Left ventricle myocardium inferior (tissue), 1 donor: ENCODE results near the gene COQ10B. TPM values are rescaled to one million over a fixed set of nuclear protein-coding genes. Genes with fewer than 3 reads are reported as not detected.
"Not testable (repeated sequence)": the region's sequence is repeated elsewhere in the genome, so short reads cannot be mapped to it uniquely, and the experiment has no call there.

Experiments
- DNase-seq: peaks from one replicate; pipeline ENCODE4 v3.0.0-alpha.2; 2020
- H3K27ac ChIP-seq: fragments of 200-600 bp; replicated peaks from 2 replicates; pipeline ENCODE4 v1.8.0; 2021
- H3K27me3 ChIP-seq: fragments of 200-600 bp; 2 replicates; pipeline ENCODE4 v1.8.0; 2021; ENCODE audit warnings: low read depth
- H3K36me3 ChIP-seq: fragments of 200-600 bp; 2 replicates; pipeline ENCODE4 v1.8.0; 2021
- H3K4me1 ChIP-seq: fragments of 200-600 bp; 2 replicates; pipeline ENCODE4 v1.8.0; 2021
- H3K4me3 ChIP-seq: fragments of 200-600 bp; 2 replicates; pipeline ENCODE4 v1.8.0; 2021; ENCODE audit warnings: mild to moderate bottlenecking, moderate library complexity
- H3K9me3 ChIP-seq: fragments of 200-600 bp; replicated peaks from 2 replicates; pipeline ENCODE4 v1.8.0; 2021
- intact Hi-C: fragments of 100-400 bp; cut with micrococcal nuclease; formaldehyde crosslinking; loops from one replicate; pipeline ENCODE4 v1.11.0; 2022
- total RNA-seq: library from RNA; stranded (reverse); fragmentation: NEBNext Ultra II Directional; extraction: Animal tissue kit (Norgen Biotek cat#: 25700); gene quantifications from one replicate; pipeline ENCODE4 v1.2.1, GENCODE V29; 2021
- TF ChIP-seq, protein P1 (sequence below): fragments of 200-600 bp; IDR thresholded peaks from 2 replicates; pipeline ENCODE4 v1.8.0; 2021; ENCODE audit warnings: antibody characterized with exemption, mild to moderate bottlenecking, borderline replicate concordance
- donor health status: DM: no; HTN: yes; CAD: no; lungs with severe emphysema.

COQ10B gene
- total RNA-seq, 1 donor from 2014 or later, result 28.2 TPM

DNA sequence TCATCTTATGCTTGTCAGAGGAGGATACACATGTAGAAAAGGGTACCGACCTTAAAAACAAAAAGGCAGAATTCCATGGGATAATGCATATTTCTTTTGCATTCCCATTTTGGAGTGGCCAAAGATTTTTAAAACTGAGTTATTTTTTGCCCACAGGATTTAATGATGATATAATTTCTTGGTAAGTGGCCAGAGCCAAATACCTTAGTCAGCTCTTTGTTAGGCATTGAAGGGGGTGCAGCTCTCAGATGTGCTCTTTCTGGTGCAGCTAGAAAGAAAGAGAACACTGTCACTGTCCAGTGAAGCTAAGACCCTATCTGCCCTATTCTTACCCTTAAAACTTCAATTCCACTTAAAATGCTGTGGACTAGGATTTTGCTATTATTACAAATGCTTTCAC, 10.8 kb downstream of the COQ10B start:
- TF ChIP-seq, protein P1, sequence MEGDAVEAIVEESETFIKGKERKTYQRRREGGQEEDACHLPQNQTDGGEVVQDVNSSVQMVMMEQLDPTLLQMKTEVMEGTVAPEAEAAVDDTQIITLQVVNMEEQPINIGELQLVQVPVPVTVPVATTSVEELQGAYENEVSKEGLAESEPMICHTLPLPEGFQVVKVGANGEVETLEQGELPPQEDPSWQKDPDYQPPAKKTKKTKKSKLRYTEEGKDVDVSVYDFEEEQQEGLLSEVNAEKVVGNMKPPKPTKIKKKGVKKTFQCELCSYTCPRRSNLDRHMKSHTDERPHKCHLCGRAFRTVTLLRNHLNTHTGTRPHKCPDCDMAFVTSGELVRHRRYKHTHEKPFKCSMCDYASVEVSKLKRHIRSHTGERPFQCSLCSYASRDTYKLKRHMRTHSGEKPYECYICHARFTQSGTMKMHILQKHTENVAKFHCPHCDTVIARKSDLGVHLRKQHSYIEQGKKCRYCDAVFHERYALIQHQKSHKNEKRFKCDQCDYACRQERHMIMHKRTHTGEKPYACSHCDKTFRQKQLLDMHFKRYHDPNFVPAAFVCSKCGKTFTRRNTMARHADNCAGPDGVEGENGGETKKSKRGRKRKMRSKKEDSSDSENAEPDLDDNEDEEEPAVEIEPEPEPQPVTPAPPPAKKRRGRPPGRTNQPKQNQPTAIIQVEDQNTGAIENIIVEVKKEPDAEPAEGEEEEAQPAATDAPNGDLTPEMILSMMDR, result no peak
- intact Hi-C loops, result no loop called here

DNA sequence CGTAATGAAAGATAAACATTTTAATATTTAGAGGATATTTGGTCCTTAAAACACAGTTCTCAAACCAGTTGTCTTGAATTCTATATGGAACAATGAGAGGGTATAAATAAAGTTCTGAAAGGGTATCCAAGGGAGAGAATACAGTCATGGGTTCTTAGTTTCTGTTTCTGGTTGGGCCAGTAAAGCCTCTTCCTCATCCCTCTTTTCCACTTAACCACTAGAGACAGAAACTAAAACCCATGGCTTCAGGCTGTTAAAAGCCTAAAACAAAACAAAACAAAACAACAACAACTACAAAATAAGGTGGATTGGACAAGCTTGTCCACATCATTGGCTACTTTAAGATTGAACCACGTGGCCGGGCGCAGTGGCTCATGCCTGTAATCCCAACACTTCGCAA, 18.8 kb downstream of the COQ10B start:
- DNase-seq, result no peak
- peaks cover 95% of the 10 kb centered on the region for H3K36me3 ChIP-seq
- no peaks in the 10 kb centered on the region for H3K4me1 ChIP-seq
- no peak overlapping the region for H3K4me3 ChIP-seq
- no peaks in the 10 kb centered on the region for H3K27me3 ChIP-seq
- intact Hi-C loops, result no loop called here
- no peaks in the 10 kb centered on the region for H3K9me3 ChIP-seq
- H3K27ac ChIP-seq, result no peak overlapping the region
- TF ChIP-seq, protein P1, result no peak

More for the DNA sequence above, 10.8 kb downstream of the COQ10B start:
- H3K4me1 ChIP-seq, result peaks cover 32% of the 10 kb centered on the region
- H3K27ac ChIP-seq, result no peak overlapping the region
- H3K9me3 ChIP-seq, result no peaks in the 10 kb centered on the region
- peaks cover 85% of the 10 kb centered on the region for H3K36me3 ChIP-seq
- DNase-seq, result no peak
- no peak overlapping the region for H3K4me3 ChIP-seq
- no peaks in the 10 kb centered on the region for H3K27me3 ChIP-seq

DNA sequence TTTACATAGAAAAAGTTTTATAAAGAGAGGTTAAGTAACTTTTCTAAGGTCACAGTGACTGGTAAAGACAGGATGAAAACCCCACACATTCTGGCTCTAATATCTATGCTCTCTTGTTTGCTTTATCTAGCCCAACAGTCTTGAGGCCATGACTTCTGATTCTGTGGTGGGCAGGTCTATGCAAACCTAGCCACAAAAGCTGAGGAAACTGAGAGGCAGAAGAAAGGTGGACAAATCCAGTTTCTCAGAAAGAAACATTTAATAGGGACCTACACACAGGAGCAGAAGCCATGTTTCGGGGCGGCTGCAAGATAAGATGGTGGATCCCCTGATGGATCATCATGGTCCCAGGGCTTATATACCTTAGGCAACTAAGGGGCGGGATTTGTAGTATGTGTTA, 24.4 kb downstream of the COQ10B start:
- TF ChIP-seq, protein P1, result no peak
- H3K36me3 ChIP-seq, result peaks cover 77% of the 10 kb centered on the region
- H3K4me3 ChIP-seq, result no peak overlapping the region
- no peaks in the 10 kb centered on the region for H3K27me3 ChIP-seq
- H3K27ac ChIP-seq, result peak overlapping the region; percentile 58
- intact Hi-C loops, result no loop called here
- H3K9me3 ChIP-seq, result peaks cover under 1% of the 10 kb centered on the region
- H3K4me1 ChIP-seq, result peaks cover 11% of the 10 kb centered on the region
- no peak for DNase-seq

DNA sequence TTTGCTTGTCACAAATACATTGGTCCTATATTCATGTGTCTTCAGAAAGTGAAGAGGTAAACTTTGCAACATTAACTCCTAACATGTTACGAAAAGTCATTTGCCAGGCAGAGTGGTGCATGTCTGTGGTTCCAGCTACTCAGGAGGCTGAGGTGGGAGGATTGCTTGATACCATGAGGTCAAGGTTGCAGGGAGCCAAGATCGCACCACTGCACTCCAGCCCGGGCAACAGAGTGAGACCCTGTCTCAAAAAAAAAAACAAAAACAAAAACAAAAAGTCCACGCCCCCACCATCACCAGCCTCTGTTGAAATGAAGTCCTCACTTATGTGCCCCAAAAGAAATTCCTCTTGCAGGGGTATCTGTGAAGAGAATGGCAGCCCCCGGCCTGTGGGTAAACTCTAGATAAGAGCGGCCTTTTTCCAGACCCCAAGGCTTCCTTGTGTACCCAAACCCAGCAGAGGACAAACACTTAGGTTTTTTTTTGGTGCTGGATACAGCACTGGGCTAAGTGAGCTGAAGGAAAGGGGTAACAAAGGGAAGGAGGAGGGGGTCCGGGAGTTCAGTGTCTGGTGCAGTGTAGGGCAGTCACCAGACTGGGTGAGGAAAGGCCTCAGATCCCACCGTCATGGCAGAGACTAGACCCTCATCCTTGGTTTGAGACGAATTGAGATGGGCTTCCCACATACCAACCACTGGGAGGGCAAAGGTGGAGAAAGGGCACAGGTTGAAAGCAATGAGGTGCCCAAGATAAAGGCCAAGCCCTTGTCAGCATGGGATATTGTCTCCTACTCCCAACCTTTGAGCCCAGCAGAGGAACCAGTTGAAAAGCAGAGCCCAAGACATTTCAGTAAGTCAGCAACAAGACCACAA, 27.0 kb downstream of the COQ10B start:
- Histone ChIP-seq H3K27ac (no peak overlapping the region), H3K9me3 (peaks cover 15% of the 10 kb centered on the region), H3K4me1 (peaks cover 11% of the 10 kb centered on the region), H3K4me3 (no peak overlapping the region), H3K36me3 (peaks cover 79% of the 10 kb centered on the region), H3K27me3 (no peaks in the 10 kb centered on the region)
- intact Hi-C loops, result no loop called here
- TF ChIP-seq, protein P1, result no peak
- no peak for DNase-seq

DNA sequence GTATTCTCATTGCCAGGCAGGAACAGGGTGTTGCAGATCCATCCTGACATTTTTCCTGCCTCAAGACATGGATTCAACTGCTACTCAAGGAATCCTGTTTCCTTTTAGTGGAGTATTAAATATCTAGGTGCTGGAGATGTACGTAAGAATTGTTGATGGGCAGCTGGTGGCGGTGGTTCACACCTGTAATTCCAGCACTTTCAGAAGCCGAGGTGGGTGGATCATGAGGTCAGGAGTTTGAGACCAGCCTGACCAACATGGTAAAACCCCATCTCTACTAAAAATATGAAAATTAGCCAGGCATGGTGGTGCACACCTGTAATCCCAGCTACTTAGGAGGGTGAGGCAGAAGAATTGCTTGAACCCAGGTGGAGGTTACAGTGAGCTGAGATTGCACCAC, 30.9 kb downstream of the COQ10B start:
- H3K4me3 ChIP-seq, DNase-seq, H3K4me1 ChIP-seq, intact Hi-C loops, H3K27me3 ChIP-seq, H3K27ac ChIP-seq: not testable (repeated sequence)
- H3K9me3 ChIP-seq, result peaks cover 15% of the 10 kb centered on the region
- H3K36me3 ChIP-seq, result peaks cover 83% of the 10 kb centered on the region

DNA sequence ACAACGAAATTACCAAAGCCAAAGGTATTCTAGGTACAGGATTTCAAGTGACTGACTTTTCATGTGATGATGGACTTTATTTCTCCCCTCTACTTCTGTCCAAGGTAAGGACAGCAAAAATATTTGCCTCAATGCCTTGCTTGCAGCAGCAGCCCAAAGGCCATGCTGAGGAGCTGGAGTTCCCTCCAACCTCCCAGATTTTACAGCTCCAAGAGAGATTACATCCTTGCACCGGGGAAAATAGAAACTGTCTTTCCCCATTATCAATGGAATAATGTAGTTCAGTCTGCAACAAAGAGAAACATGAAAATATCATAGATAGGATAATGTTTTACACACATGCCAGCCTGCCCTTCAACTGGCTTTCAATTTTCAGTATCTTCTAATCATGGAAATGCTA, 32.8 kb downstream of the COQ10B start:
- Histone ChIP-seq H3K4me1 (peaks cover 9% of the 10 kb centered on the region), H3K9me3 (peaks cover 15% of the 10 kb centered on the region), H3K27ac (peak overlapping the region; percentile 1), H3K27me3 (no peaks in the 10 kb centered on the region), H3K36me3 (peaks cover 94% of the 10 kb centered on the region), H3K4me3 (no peak overlapping the region)
- DNase-seq, result no peak
- TF ChIP-seq, protein P1, result no peak
- intact Hi-C loops, result no loop called here
